Right ventricle myocardium superior (tissue), 1 donor: Measurements from ENCODE around the gene GNAS. TPM values are rescaled to one million over a fixed set of nuclear protein-coding genes. Genes with fewer than 3 reads are reported as not detected.

Experiments used
- ATAC-seq: fragments of 200-7000 bp; cut with Tn5 transposase; one replicate; pipeline ENCODE4 v1.9.1; 2020; ENCODE audit warnings: mild to moderate bottlenecking; ENCODE audit not compliant: poor library complexity
- DNase-seq: peaks from one replicate; pipeline ENCODE4 v3.0.0-alpha.2; 2020
- intact Hi-C: fragments of 100-400 bp; cut with DNase I; formaldehyde crosslinking; loops from one replicate; pipeline ENCODE4 v1.11.2; 2022
- total RNA-seq: library from RNA; stranded (reverse); fragmentation: NEBNext Ultra II Directional; extraction: Animal tissue kit (Norgen Biotek cat#: 25700); gene quantifications from one replicate; pipeline ENCODE4 v1.2.1, GENCODE V29; 2021
- donor health status: DM: no; HTN: yes; CAD: no; lungs with severe emphysema.

GNAS gene
- total RNA-seq, 1 donor from 2014 or later = 1,453 TPM

DNA sequence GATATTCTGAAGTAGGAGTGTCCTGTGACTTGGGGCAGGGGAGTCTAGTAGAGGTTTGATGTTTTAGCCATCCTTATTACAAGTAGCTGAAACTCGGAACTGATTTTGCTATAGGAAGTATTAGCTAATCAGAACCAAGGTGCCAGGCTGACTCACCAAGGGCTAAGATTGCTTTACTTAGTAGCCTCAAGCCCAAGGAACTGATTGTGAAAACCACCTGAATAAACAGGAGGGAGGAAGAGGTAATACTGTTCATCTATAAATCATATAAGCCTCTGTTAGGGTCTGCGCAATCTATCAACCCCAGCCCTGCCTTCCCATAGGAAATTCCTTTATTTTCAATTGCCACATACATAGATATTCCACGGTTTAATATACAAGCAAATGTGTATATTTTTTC is 54.4 kb downstream of the GNAS start:
- no peak for DNase-seq
- intact Hi-C loops = loop anchor here (5.0 kb wide), 1 partner anchor 75 kb away; the partner anchor contains the start of gene NELFCD
- no peak for ATAC-seq

DNA sequence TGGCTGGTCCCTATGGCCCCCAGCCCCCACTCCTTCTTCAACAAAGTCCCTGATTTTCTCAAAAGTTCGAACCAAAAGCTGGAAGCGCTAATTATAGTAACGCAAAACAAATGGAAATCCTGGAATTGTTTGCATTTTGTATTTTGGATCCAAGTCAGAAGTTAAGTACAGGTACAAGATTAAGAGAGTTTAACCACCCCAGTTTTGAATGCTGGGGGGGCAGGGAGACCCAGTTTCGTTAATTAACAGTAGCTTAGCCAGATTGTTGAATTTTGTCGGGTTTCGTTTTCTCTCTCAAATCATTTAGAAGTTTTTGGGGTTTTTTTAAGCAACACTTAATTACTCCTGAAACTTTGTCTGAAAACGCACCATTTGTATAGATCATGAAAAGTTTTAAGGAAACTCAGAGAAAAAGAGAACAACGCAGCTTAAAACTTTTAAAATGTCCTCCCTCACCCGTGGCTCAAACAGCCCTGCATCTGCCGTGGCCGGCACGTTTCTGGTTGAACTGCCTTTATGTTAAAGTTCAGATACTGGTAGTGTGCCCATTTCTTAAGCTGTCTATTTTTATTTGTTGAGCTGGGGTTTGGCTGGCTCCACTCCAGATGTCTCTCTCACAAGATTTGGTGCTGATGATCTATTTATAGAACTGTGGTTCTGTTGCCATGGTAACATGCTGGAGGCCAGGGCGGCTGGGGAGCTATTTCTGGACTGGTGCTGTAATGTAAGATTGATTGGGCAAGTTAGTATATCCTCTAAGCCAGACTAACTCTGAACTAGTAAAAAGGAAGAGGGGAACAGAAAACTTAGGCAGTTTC is 55.0 kb downstream of the GNAS start:
- DNase-seq (peak; percentile 86), ATAC-seq (peak; percentile 96)

DNA sequence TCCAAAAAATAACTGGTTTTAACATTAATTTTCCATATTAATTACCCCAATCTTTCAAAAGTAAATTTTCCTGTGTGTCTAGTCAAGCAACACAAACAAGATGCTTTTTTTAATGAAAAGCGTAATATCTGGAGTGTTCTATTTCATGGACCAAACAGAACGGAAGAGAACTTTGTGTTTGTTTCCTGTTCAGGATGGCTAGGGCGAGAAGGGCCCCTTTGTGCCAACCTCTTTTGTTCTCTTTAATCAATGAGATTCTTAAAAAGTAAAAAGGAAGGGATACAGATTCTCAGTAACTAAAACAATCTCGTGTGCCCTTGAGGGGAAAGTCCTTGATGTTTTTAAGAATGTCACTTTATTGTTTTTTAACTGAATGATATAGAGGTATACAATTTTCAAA is 55.7 kb downstream of the GNAS start:
- ATAC-seq (no peak), DNase-seq (no peak)
- intact Hi-C loops = loop anchor here (5.0 kb wide), 1 partner anchor 74 kb away; the partner anchor contains the start of gene NELFCD

More for the DNA sequence above, 55.0 kb downstream of the GNAS start:
- intact Hi-C loops = loop anchor here (5.0 kb wide), 1 partner anchor 75 kb away; the partner anchor contains the start of gene NELFCD

DNA sequence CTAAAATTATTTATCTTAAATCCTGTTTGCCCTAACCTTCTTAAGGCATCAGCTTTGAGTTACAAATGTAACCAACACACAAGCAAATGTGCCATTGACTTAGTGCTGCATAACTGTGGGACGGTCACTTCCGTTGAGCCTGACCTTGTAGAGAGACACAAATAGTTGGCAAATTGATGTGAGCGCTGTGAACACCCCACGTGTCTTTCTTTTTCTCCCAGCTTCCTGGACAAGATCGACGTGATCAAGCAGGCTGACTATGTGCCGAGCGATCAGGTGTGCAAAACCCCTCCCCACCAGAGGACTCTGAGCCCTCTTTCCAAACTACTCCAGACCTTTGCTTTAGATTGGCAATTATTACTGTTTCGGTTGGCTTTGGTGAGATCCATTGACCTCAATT is 56.4 kb downstream of the GNAS start:
- DNase-seq (no peak), ATAC-seq (peak; percentile 25)
- intact Hi-C loops = loop anchor here (5.0 kb wide), 1 partner anchor 73 kb away; the partner anchor contains the start of gene NELFCD

DNA sequence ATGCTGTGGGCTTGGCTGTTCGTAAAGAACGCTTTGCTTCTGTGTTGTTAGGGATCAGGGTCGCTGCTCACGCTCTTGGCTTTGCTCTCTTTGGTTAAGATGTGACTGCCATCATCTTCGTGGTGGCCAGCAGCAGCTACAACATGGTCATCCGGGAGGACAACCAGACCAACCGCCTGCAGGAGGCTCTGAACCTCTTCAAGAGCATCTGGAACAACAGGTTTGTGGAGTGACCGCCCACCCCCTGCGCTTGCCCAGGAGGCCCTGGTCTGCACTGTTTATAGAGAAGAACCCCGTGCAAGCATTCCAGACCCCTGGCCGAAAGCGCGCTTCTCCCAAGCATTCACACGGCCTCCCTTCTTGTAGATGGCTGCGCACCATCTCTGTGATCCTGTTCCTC is 57.1 kb downstream of the GNAS start:
- intact Hi-C loops = loop anchor here (5.0 kb wide), 1 partner anchor 73 kb away; the partner anchor contains the start of gene NELFCD
- no peak for DNase-seq
- no peak for ATAC-seq

DNA sequence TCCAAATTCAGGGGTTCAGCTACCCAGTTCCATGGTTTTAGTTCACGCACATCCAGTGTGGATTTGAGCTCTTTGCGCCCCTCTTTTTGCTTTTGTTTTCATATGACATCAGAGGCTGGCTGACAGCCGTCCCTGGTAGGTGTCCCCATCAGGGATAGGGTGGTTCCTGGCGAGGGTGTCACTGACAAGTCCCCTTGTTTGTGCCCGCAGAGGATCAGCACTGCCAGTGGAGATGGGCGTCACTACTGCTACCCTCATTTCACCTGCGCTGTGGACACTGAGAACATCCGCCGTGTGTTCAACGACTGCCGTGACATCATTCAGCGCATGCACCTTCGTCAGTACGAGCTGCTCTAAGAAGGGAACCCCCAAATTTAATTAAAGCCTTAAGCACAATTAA is 58.0 kb downstream of the GNAS start:
- intact Hi-C loops = no loop called here
- DNase-seq = no peak
- no peak for ATAC-seq

DNA sequence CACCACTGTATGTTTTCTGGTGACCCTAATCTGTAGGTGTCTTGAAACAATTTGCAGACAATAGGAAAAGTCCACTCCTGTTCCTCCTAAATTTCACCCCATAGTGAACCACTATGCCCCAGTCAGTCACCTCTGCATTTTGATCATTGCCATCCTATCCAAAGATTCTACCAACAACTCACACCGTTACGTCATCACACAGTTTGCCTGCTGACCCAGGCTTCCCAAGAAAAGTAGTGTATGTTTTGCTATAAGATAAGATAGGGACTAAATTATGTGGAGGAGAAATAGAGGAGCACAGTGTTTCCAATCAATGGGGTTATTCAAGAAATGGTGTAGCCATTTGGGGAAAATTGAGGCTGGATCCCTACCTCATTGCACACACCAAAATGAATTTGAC is 58.8 kb downstream of the GNAS start:
- intact Hi-C loops = no loop called here
- ATAC-seq = no peak
- no peak for DNase-seq

DNA sequence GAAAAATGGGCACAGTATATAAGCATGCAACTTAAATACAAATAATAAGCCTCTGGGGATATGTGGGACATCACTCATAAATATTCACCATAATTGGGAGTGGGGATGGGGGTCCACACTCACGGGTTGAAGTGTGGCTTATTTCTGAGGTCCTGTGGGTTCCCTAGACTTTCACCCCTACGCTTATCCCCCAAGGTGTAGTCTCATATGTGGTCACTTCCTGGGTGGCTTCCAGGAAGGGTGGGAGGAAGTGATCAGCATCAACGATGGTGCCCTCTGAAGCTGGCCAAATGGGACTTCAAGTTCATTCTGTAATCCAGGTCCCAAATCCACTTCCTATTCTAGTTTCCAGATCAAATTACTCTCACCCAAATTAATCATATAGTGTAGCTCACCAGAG is 59.5 kb downstream of the GNAS start:
- intact Hi-C loops = no loop called here
- DNase-seq (no peak), ATAC-seq (no peak)

DNA sequence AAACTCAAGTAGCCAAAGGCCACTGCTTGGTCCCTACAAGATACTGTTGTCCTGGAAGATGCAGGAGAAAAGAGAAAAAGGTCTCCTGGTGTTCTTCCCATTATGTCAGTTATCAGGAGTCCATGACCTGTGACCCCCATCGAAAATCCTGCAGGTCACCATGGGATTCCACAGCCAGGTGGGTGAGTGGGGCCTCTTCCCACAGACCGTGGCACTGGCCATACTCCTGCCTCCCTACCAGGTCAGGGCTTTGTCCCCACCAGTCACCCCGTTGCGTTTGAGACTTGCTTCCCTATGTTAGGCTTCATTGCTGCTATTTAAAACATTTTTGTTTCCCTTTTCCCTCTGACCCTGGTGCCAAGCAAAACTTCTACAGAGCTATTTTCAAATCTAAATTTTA is 60.6 kb downstream of the GNAS start:
- intact Hi-C loops = no loop called here
- ATAC-seq (no peak), DNase-seq (no peak)

DNA sequence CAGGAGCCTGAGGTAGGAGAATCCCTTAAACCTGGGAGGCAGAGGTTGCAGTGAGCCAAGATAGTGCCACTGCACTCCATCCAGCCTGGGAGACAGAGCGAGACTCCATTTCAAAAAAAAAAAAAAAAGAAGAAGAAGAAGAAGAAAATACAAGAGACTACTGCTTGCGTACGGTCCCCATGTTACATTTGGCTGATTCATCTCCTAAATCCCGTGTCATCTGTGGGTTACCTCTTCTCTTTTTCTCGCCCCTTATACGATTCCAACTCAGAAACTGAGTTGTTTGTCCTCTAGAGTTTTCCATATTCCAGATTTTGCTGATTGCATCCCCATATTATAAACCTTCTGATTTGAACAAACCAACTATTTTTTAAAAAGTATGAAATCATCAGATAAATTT is 66.1 kb downstream of the GNAS start:
- DNase-seq (no peak), ATAC-seq (no peak)
- intact Hi-C loops = no loop called here

DNA sequence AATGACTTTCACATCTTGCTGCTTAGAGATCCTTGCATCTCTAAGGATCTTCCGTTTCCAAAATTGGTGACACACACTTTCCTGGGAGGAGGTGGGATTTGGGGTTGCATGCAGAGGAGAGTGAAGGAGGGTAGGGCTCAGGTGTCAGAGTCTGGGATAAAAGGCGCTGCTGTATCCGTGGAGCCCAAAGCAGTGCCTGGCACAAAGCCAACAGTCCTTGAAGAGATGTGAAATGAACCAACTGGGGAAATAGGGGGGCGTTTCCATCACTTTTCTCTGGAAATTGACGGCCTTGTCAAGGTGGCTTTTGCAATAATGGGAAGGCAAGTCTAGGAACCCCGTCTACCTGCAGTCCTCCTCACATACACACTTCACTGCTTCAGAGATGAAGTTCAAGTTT is 69.0 kb downstream of the GNAS start:
- intact Hi-C loops = no loop called here
- DNase-seq (no peak), ATAC-seq (no peak)

DNA sequence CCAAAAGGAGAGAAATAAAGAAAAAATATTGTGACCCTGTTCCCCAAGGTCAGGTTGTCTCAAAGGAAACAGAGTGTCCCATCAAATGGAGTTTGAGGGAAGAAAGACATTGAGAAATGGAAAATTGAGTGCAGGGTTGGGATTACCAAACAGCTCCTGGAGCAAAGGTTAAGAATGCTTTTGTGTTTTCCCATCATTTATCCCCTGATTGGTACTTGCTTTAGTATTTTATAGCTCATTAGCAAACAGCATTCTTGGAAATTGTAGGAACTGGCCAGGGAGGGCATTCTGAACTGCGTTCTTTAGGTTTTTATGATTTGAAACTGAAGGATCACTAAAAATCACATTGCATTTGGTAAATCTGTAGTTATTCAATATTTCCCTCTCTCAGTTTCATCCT is 69.5 kb downstream of the GNAS start:
- DNase-seq = no peak

DNA sequence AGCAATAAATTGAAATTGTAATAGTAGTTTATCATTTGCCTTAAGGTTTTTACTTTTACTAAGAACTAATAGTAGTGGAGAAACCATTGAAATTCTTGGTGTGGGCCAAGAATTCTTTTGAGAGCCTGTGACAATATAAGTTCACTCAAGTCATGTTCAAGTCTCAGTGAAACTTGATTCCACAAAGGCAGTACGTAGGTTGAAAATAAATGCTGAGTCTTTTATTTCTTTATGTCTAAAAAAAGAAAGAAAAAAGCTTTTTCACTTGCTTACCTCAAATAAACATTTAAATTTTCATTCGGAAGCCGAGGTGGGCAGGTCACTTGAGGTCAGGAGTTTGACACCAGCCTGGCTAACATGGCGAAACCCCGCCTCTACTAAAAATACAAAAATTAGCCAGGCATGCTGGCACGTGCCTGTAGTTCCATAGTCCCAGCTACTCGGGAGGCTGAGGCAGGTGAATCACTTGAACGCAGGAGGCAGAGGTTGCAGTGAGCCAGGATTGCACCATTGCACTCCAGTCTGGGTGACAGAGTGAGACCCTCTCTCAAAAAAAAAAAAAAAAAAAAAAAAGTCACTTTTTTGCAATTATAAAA is 70.7 kb downstream of the GNAS start:
- peak; percentile 69 for ATAC-seq
- DNase-seq = no peak
- intact Hi-C loops = no loop called here

More for the DNA sequence above, 69.5 kb downstream of the GNAS start:
- ATAC-seq = no peak
- intact Hi-C loops = no loop called here

DNA sequence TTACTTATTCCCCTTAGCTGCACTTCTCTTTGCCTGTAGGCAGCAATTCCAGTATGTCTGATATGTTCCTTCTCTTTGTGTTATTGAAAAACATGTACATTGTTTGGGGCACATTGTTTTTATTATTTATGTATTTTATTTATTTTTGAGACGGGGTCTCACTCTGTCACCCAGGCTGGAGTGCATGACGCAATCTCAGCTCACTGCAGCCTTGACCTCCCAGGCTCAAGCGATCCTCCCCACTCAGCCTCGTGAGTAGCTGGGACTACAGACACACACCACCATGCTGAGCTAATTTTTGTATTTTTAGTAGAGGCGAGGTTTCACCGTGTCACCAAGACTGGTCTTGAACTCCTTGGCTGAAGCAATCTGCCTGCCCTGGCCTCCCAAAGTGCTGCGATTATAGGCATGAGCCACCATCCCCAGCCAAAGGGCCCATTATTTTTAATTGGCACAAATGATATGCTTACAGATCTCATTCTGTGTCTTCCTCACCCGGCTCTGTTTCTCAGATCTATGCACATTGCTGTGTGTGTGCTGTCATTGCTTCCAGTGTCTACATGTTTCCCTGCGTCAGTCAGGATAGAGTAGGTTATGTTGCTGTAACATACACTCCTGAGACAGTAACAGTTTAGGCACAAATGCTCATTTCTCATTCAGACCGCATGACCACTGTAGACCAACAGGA is 74.4 kb downstream of the GNAS start:
- intact Hi-C loops = no loop called here
- ATAC-seq (no peak), DNase-seq (no peak)

DNA sequence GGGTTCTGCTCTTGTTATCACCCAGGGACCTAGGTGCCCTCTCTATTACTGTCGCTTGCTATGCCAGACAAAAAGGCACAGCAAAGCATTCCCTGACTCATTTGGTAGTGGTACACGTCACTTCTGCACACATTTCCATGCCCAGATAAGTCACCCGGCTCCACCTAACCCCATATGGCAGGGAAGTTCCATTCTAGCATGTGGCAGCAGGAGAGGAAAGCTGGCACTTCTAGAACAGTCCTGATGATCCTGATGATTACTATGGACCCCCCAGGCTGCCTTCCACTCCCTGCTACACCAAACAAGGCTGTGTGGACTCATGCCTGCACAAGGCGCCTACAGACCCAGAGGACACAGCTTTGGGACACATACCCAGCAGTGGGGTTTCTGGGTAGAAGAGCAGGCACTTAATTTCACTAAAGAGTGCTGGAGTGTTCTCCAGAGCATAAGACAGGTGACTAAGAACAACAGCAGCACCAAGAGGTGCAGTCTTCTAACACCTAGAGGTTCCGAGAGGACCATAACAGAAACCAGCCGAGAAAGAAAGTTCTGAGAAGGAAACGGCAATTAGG is 75.1 kb downstream of the GNAS start:
- intact Hi-C loops = no loop called here
- DNase-seq = no peak

DNA sequence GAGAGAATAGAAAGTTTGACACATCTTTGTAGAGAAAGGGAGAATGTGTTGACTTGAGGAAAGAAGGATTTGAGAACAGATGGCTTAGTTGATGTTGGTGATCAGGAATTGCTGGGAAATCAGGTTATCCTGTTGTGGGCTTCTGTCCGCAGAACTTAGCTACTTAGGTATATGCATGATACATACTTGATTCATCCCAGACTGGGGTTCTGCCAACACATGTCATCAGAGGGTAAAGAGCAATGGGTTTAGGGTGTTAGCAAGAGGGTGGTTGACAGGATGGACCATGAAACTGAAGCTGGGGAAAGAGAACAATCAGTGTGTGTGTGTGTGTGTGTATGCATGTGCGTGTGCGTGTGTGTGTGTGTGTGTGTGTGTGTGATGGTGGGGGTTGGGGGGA is 78.0 kb downstream of the GNAS start:
- intact Hi-C loops = no loop called here
- no peak for DNase-seq
- ATAC-seq = no peak

More for the DNA sequence above, 75.1 kb downstream of the GNAS start:
- no peak for ATAC-seq

DNA sequence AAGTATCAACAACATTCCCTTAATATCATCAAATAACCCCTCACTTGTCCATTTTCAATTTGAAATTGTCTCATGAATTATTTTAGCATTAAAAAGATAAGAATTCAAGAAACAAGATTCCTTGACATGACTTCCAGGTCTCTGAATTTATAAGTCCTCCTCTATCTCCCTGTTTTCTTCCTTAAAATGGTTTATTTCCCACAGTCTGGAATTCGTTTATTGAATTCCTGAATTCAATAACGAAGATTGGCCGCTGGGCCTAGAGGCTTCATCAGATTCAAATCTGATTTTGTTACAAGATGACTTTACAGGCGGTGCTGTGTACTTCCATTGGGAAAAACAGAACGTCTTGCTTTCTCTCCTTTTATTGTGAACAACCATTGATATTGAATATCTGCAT is 79.7 kb downstream of the GNAS start:
- intact Hi-C loops = no loop called here
- ATAC-seq (no peak), DNase-seq (no peak)

DNA sequence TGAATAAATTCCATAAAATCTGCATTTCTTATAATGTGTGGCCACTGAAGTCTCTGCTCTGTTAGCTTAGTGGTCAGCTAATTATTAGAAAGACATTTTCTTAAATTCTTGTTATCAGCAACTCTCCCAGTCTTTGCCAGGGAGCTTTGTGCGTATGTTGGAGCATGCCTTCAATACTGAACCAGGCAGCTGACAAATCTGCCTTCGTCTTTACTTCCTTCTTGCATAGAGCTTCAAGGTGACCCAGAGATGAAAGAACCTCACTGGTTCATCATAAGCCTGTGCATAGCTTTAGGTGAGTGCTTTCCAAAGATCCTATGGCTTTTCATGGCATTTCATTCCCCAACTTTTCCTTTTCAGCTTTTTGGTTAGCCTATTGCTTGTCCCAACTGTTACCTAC is 85.6 kb downstream of the GNAS start:
- ATAC-seq (no peak), DNase-seq (no peak)
- intact Hi-C loops = no loop called here

DNA sequence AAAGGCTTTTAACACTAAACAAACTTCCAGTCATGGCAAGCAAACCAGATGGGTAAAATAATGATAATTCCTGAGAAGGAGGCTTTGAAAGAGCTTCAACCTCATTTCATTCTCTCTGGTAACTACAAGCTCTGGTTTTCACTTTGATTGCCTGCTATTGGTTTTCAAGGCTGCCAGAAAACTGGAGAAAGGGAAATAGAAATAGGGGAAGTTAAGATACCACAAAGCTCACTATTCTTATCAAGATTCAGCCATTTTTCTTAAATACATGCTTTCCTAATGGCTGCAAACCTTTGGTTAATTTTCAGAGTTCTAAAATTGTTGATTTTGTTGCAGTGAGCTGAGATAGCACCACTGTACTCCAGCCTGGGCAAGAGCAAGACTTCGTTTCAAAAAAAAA is 86.0 kb downstream of the GNAS start:
- DNase-seq (no peak), ATAC-seq (no peak)
- intact Hi-C loops = no loop called here
